Neural cell (in vitro differentiated cells): Measurements from ENCODE around the gene RRP1. TPM values are rescaled to one million over a fixed set of nuclear protein-coding genes. Genes with fewer than 3 reads are reported as not detected.

Experiments
- H2AFZ ChIP-seq: fragments of 200-600, 300-800 bp; sonication (generic), shearing (Covaris generic); 2 replicates; pipeline ENCODE4 v1.6.0; 2014; ENCODE audit warnings: low read depth, mild to moderate bottlenecking, antibody characterized with exemption, low read length, moderate library complexity
- H3F3A ChIP-seq: fragments of 200-600 bp; shearing (Covaris generic); 2 replicates; pipeline ENCODE4 v1.6.1; 2016; ENCODE audit warnings: mild to moderate bottlenecking, moderate library complexity, mixed read lengths, antibody characterized with exemption, low read length; ENCODE audit not compliant: insufficient read depth, poor library complexity, severe bottlenecking
- H3K27ac ChIP-seq: fragments of 200-600, 300-800 bp; sonication (generic), shearing (Covaris generic); 2 replicates; pipeline ENCODE4 v1.5.1; 2014; ENCODE audit warnings: mild to moderate bottlenecking, low read length, moderate library complexity
- H3K27me3 ChIP-seq: fragments of 300-800, 200-600 bp; sonication (generic), shearing (Covaris generic); 2 replicates; pipeline ENCODE4 v1.6.0; 2014; ENCODE audit warnings: mild to moderate bottlenecking, low read depth, low read length, moderate library complexity; ENCODE audit not compliant: insufficient read depth
- H3K36me3 ChIP-seq: fragments of 300-800, 200-600 bp; sonication (generic), shearing (Covaris generic); 2 replicates; pipeline ENCODE4 v1.5.1; 2014; ENCODE audit warnings: mild to moderate bottlenecking, antibody characterized with exemption, low read length, moderate library complexity; ENCODE audit not compliant: insufficient read depth
- H3K4me2 ChIP-seq: fragments of 300-800, 200-600 bp; sonication (generic), shearing (Covaris generic); 2 replicates; pipeline ENCODE4 v1.6.0; 2014; ENCODE audit warnings: mild to moderate bottlenecking, low read length
- H3K4me3 ChIP-seq: fragments of 300-800, 200-600 bp; sonication (generic), shearing (Covaris generic); 2 replicates; pipeline ENCODE4 v1.5.1; 2014; ENCODE audit warnings: mild to moderate bottlenecking, low read length, moderate library complexity
- H3K79me2 ChIP-seq: fragments of 200-600 bp; shearing (Covaris generic); replicated peaks from 2 replicates; pipeline ENCODE4 v1.6.0; 2014; ENCODE audit warnings: mild to moderate bottlenecking, low read length, moderate library complexity; ENCODE audit not compliant: insufficient read depth
- H3K9ac ChIP-seq: fragments of 300-800, 200-600 bp; sonication (generic), shearing (Covaris generic); 2 replicates; pipeline ENCODE4 v1.6.1; 2016; ENCODE audit warnings: mild to moderate bottlenecking, low read length, mixed read lengths
- H3K9me2 ChIP-seq: fragments of 200-600 bp; shearing (Covaris generic); 2 replicates; pipeline ENCODE4 v1.6.1; 2016; ENCODE audit warnings: mild to moderate bottlenecking, low read length, mixed read lengths; ENCODE audit not compliant: insufficient read depth
- H3K9me3 ChIP-seq: fragments of 200-600, 300-800 bp; sonication (generic), shearing (Covaris generic); 2 replicates; pipeline ENCODE4 v1.6.1; 2016; ENCODE audit warnings: mild to moderate bottlenecking, mixed run types, low read length, moderate library complexity, mixed read lengths
- H4K20me1 ChIP-seq: fragments of 200-600 bp; shearing (Covaris generic); 2 replicates; pipeline ENCODE4 v1.6.1; 2016; ENCODE audit warnings: mild to moderate bottlenecking, mixed run types; ENCODE audit not compliant: insufficient read depth
- CTCF ChIP-seq: fragments of 450-650 bp; IDR thresholded peaks from 2 replicates; pipeline ENCODE4 v1.5.1; 2014; ENCODE audit warnings: antibody characterized with exemption, mild to moderate bottlenecking, moderate library complexity; ENCODE audit not compliant: poor library complexity, severe bottlenecking
- EP300 ChIP-seq: fragments of 450-650 bp; conservative IDR thresholded peaks from 2 replicates; pipeline ENCODE4 v1.6.1; 2014; ENCODE audit warnings: antibody characterized with exemption, mild to moderate bottlenecking, moderate library complexity; ENCODE audit not compliant: poor library complexity, severe bottlenecking
- EZH2 ChIP-seq: fragments of 200-600, 300-800 bp; shearing (Covaris generic), sonication (generic); IDR thresholded peaks from 2 replicates; pipeline ENCODE4 v1.6.1; 2014; ENCODE audit warnings: antibody characterized with exemption, low read length, borderline replicate concordance, mild to moderate bottlenecking; ENCODE audit not compliant: insufficient read depth, poor library complexity, severe bottlenecking
- MXI1 ChIP-seq: fragments of 450-650 bp; conservative IDR thresholded peaks from 2 replicates; pipeline ENCODE4 v1.6.1; 2014; ENCODE audit warnings: antibody characterized with exemption, mild to moderate bottlenecking; ENCODE audit not compliant: poor library complexity, severe bottlenecking
- POLR2AphosphoS5 ChIP-seq: IDR thresholded peaks from 2 replicates; pipeline ENCODE4 v1.6.1; 2012
- RAD21 ChIP-seq: fragments of 450-650 bp; conservative IDR thresholded peaks from 2 replicates; pipeline ENCODE4 v1.6.1; 2014; ENCODE audit warnings: antibody characterized with exemption, mild to moderate bottlenecking, moderate library complexity
- REST ChIP-seq: IDR thresholded peaks from 2 replicates; pipeline ENCODE4 v1.6.1; 2012; ENCODE audit warnings: borderline replicate concordance
- SMC3 ChIP-seq: fragments of 450-650 bp; conservative IDR thresholded peaks from 2 replicates; pipeline ENCODE4 v1.6.1; 2014; ENCODE audit warnings: antibody characterized with exemption, mild to moderate bottlenecking, moderate library complexity; ENCODE audit not compliant: poor library complexity
- TAF1 ChIP-seq: IDR thresholded peaks from 2 replicates; pipeline ENCODE4 v1.6.1; 2012; ENCODE audit warnings: low read depth
- polyA plus RNA-seq: library from polyadenylated mRNA; depleted of rRNA; stranded (reverse); fragments of >200 nt; gene quantifications from 2 replicates; pipeline ENCODE4 v1.2.3, GENCODE V29; 2014

RRP1 gene
- polyA plus RNA-seq, 1 donor from 2014 or later = 35.8 TPM

- Histone ChIP-seq H3K79me2 (no peaks in the 10 kb centered on the region), H3K27ac (no peak overlapping the region), H3K27me3 (no peaks in the 10 kb centered on the region), H2AFZ (no peak overlapping the region), H3K9me2 (no peaks in the 10 kb centered on the region), H3K36me3 (no peaks in the 10 kb centered on the region), H3F3A (no peaks in the 10 kb centered on the region), H3K4me3 (no peak overlapping the region), H4K20me1 (no peaks in the 10 kb centered on the region), H3K4me2 (no peak overlapping the region), H3K9ac (no peak overlapping the region), H3K9me3 (no peaks in the 10 kb centered on the region)
- TF ChIP-seq RAD21 (no peak), REST (no peak), CTCF (no peak), TAF1 (no peak), POLR2AphosphoS5 (no peak), MXI1 (no peak), SMC3 (no peak), EP300 (no peak), EZH2 (no peak)
Measured at GRCh38 chr21:43758811-43759210, 30.6 kb upstream of the RRP1 start.

GRCh38 chr21:43759651-43760050 is 29.7 kb upstream of the RRP1 start:
- TF ChIP-seq TAF1 = no peak
- TF ChIP-seq POLR2AphosphoS5 = no peak
- no peak for TF ChIP-seq RAD21
- no peak for TF ChIP-seq SMC3
- no peak for TF ChIP-seq MXI1
- no peak for TF ChIP-seq EZH2
- TF ChIP-seq CTCF = no peak
- no peak for TF ChIP-seq REST
- TF ChIP-seq EP300 = no peak
- H4K20me1 ChIP-seq = no peaks in the 10 kb centered on the region
- no peaks in the 10 kb centered on the region for H3K9me3 ChIP-seq
- no peaks in the 10 kb centered on the region for H3K9me2 ChIP-seq
- no peak overlapping the region for H3K27ac ChIP-seq
- H3F3A ChIP-seq = no peaks in the 10 kb centered on the region
- H3K27me3 ChIP-seq = no peaks in the 10 kb centered on the region
- no peak overlapping the region for H2AFZ ChIP-seq
- no peak overlapping the region for H3K9ac ChIP-seq
- no peaks in the 10 kb centered on the region for H3K79me2 ChIP-seq
- no peak overlapping the region for H3K4me2 ChIP-seq
- no peak overlapping the region for H3K4me3 ChIP-seq
- H3K36me3 ChIP-seq = no peaks in the 10 kb centered on the region
